Measurements from ENCODE around the gene RRP8. TPM values are rescaled to one million over a fixed set of nuclear protein-coding genes. Genes with fewer than 3 reads are reported as not detected.

The RRP8 gene
- total and polyA plus RNA-seq, 2 donors (not counting 1 experiment from before 2014, with no cell fraction given): 12.1 to 13.2 TPM

DNA sequence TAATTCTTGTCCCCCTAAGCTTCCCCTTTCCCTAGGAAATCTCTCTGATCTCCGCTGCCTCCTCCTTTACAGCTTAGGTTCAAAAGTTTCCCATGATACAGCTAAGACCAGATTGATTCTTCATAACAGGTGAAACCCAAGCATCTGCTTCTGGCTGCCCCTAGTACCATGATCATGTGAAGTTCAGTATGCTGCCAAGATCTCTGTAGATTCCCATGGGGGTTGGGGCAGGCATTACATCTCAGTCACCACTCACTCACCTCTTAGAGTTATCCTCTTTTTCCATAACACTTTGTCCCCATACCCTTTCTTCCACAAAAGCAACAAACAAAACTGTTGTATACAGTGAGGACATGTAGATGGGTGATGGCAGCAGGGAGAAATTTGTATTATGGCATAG is 44.0 kb downstream of the RRP8 start:
- no peaks in the 10 kb centered on the region for H3K9me3 ChIP-seq (ENCODE audit: control insufficient read depth, insufficient read depth, low read depth, low read length)
- no peak for DNase-seq (ENCODE audit: low read depth in 2 of 2)
- no peak for TF ChIP-seq EZH2 (IDR thresholded peaks at IDR 0.05; ENCODE audit: low read length, missing control alignments)
- TF ChIP-seq, protein P1, sequence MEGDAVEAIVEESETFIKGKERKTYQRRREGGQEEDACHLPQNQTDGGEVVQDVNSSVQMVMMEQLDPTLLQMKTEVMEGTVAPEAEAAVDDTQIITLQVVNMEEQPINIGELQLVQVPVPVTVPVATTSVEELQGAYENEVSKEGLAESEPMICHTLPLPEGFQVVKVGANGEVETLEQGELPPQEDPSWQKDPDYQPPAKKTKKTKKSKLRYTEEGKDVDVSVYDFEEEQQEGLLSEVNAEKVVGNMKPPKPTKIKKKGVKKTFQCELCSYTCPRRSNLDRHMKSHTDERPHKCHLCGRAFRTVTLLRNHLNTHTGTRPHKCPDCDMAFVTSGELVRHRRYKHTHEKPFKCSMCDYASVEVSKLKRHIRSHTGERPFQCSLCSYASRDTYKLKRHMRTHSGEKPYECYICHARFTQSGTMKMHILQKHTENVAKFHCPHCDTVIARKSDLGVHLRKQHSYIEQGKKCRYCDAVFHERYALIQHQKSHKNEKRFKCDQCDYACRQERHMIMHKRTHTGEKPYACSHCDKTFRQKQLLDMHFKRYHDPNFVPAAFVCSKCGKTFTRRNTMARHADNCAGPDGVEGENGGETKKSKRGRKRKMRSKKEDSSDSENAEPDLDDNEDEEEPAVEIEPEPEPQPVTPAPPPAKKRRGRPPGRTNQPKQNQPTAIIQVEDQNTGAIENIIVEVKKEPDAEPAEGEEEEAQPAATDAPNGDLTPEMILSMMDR (conservative IDR thresholded peaks at IDR 0.05 in 1 of 2, IDR thresholded peaks at IDR 0.05 in 1 of 2; ENCODE audit: low read depth in 1 of 2, low read length in 2 of 2): no peak
- no peaks in the 10 kb centered on the region for H3K27me3 ChIP-seq (ENCODE audit: control insufficient read depth, insufficient read depth, low read length)
- H3K9ac ChIP-seq (ENCODE audit: insufficient read depth, low read length): no peak overlapping the region
- H3K4me2 ChIP-seq (ENCODE audit: extremely low read depth, insufficient read depth, low read length): no peak overlapping the region
- no peak overlapping the region for H3K27ac ChIP-seq (ENCODE audit: insufficient read depth, low read length)
- no peaks in the 10 kb centered on the region for H4K20me1 ChIP-seq (ENCODE audit: control insufficient read depth, extremely low read depth, insufficient read depth, low read length)
- H3K36me3 ChIP-seq (ENCODE audit: control insufficient read depth, insufficient read depth, low read length): no peaks in the 10 kb centered on the region
- H3K4me1 ChIP-seq (ENCODE audit: control insufficient read depth, extremely low read depth, insufficient read depth, low read length): no peaks in the 10 kb centered on the region
- no peaks in the 10 kb centered on the region for H3K79me2 ChIP-seq (ENCODE audit: control insufficient read depth, insufficient read depth, low read length)
- H3K4me3 ChIP-seq (replicated peaks in 1 of 4; ENCODE audit: control extremely low read depth in 1 of 4, insufficient read depth in 1 of 4, low read depth in 3 of 4, low read length in 4 of 4): no peak overlapping the region
- H2AFZ ChIP-seq (ENCODE audit: low read length): no peak overlapping the region

GRCh38 chr11:6557761-6558674 is 45.4 kb downstream of the RRP8 start:
- no peak overlapping the region for H3K4me2 ChIP-seq (ENCODE audit: extremely low read depth, insufficient read depth, low read length)
- no peak overlapping the region for H3K4me3 ChIP-seq (replicated peaks in 1 of 4; ENCODE audit: control extremely low read depth in 1 of 4, insufficient read depth in 1 of 4, low read depth in 3 of 4, low read length in 4 of 4)
- H3K4me1 ChIP-seq (ENCODE audit: control insufficient read depth, extremely low read depth, insufficient read depth, low read length): no peaks in the 10 kb centered on the region
- H3K9ac ChIP-seq (ENCODE audit: insufficient read depth, low read length): no peak overlapping the region
- H3K79me2 ChIP-seq (ENCODE audit: control insufficient read depth, insufficient read depth, low read length): no peaks in the 10 kb centered on the region
- H2AFZ ChIP-seq (ENCODE audit: low read length): no peak overlapping the region
- TF ChIP-seq EZH2 (IDR thresholded peaks at IDR 0.05; ENCODE audit: low read length, missing control alignments): no peak
- TF ChIP-seq, protein P1 (conservative IDR thresholded peaks at IDR 0.05 in 1 of 2, IDR thresholded peaks at IDR 0.05 in 1 of 2; ENCODE audit: low read depth in 1 of 2, low read length in 2 of 2): no peak
- no peaks in the 10 kb centered on the region for H3K36me3 ChIP-seq (ENCODE audit: control insufficient read depth, insufficient read depth, low read length)
- H3K9me3 ChIP-seq (ENCODE audit: control insufficient read depth, insufficient read depth, low read depth, low read length): no peaks in the 10 kb centered on the region
- no peak for DNase-seq (ENCODE audit: low read depth in 2 of 2)
- no peaks in the 10 kb centered on the region for H3K27me3 ChIP-seq (ENCODE audit: control insufficient read depth, insufficient read depth, low read length)
- no peaks in the 10 kb centered on the region for H4K20me1 ChIP-seq (ENCODE audit: control insufficient read depth, extremely low read depth, insufficient read depth, low read length)
- no peak overlapping the region for H3K27ac ChIP-seq (ENCODE audit: insufficient read depth, low read length)

DNA sequence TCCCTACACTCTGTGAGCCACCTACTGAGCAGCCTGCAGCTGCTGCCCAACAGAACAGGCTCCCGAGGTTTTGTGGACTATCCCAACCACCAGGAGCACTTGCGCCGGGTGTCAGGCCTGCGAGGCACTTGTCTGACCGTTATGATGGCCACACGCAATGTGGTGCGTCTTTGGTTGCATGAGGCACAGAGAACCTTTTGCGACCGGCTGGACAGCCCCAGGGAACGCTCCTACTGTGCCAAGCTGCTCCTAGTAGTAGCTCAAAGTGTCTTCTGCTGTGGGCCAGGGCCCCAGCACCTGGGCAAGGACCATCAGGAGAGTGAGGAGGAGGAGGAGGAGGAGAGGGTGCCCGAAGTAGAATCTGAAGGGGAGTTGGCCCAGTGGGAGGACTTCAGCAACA is 46.4 kb downstream of the RRP8 start:
- no peak overlapping the region for H3K9ac ChIP-seq (ENCODE audit: insufficient read depth, low read length)
- H3K27ac ChIP-seq (ENCODE audit: insufficient read depth, low read length): no peak overlapping the region
- no peaks in the 10 kb centered on the region for H3K4me1 ChIP-seq (ENCODE audit: control insufficient read depth, extremely low read depth, insufficient read depth, low read length)
- no peaks in the 10 kb centered on the region for H3K36me3 ChIP-seq (ENCODE audit: control insufficient read depth, insufficient read depth, low read length)
- TF ChIP-seq, protein P1 (conservative IDR thresholded peaks at IDR 0.05 in 1 of 2, IDR thresholded peaks at IDR 0.05 in 1 of 2; ENCODE audit: low read depth in 1 of 2, low read length in 2 of 2): no peak
- TF ChIP-seq EZH2 (IDR thresholded peaks at IDR 0.05; ENCODE audit: low read length, missing control alignments): no peak
- H2AFZ ChIP-seq (ENCODE audit: low read length): no peak overlapping the region
- no peak overlapping the region for H3K4me2 ChIP-seq (ENCODE audit: extremely low read depth, insufficient read depth, low read length)
- no peaks in the 10 kb centered on the region for H3K27me3 ChIP-seq (ENCODE audit: control insufficient read depth, insufficient read depth, low read length)
- H3K79me2 ChIP-seq (ENCODE audit: control insufficient read depth, insufficient read depth, low read length): no peaks in the 10 kb centered on the region
- no peak overlapping the region for H3K4me3 ChIP-seq (replicated peaks in 1 of 4; ENCODE audit: control extremely low read depth in 1 of 4, insufficient read depth in 1 of 4, low read depth in 3 of 4, low read length in 4 of 4)
- no peak for DNase-seq (ENCODE audit: low read depth in 2 of 2)
- no peaks in the 10 kb centered on the region for H3K9me3 ChIP-seq (ENCODE audit: control insufficient read depth, insufficient read depth, low read depth, low read length)
- no peaks in the 10 kb centered on the region for H4K20me1 ChIP-seq (ENCODE audit: control insufficient read depth, extremely low read depth, insufficient read depth, low read length)
